ENCODE data around the gene SLAMF9.

Gene SLAMF9

DNA sequence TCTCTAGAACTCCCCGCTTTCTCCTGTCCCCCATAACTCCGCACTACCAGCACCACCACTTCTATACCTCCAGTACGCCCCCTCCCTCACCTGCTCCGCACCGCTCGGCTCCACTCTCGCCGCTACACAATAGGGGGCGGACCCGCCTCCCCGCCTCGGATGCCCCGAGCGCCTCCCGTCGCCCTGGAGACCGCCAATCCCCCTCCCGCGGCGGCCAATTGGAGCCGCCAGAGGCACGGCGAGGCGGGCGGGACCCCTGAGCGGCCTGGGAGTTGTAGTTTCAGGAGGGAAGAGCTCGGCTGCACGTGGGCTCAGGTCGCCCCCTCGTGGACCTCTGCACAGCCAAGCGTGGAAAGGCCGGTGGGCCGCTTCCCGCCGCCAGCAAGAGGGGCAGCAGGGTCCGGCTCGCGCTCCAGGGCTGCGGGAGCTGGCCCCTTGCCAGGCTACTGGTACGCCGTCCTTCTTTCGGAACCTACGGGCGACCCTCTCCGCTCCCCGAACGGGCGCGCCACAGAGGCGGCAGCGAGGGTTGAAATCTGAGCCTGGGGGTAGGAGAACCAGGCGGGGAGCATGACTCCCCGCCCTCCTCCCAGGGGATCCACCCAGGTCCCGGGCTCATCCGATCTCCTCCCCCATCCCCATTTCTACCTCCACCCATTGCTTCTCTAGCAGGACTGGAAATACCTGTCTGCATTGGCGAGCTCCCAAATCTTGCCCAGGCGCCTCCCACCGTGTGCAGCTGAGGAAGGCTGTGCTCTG, 8.4 kb downstream of the SLAMF9 start, which contains the start of gene IGSF9:
TSS of gene IGSF9 (minus strand) at position 131 of the 759 bp plus-strand sequence. CDS start 2,159 bp downstream, outside the sequence.
- DNase-seq (ENCODE audit: low read depth) = peak; percentile 62

DNA sequence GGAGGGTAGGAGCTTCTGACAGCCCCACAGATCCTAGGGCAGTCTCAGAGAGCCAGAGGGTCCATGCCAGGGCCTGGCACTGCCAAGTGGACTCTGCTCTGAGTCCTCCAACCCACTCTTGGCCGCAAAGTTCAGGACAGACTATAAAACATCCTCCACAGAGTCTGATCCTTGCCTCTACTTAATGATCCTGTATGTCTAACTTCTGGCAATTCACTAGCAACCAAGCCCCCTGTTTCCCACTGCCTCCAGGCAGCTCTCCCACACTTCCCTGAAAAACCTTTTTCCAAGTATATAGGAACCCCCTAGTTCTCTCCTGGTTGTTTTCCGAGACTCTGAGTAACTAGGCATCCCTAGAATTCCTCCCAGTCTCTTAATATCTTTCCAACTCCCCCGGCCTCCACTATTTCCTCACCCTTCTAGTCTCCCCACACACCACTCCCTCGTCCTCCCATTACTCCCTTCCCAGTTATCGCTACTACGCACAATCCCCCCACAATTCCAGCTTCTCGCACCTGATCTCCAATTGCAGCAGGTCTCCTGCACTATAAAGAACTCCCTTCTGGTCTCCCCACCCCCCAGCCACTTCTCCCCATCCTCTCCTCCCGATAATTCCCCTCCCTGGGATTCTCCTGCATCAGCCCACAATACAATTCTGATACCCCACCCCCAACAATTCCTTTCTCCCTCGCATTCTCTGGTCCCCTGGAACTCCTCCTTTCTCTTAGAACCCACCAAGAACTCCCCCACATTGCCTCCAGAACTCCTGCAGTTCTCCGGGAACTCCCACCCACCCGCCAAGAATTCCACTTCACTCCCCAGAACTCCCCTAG, 9.2 kb downstream of the SLAMF9 start:
- no peak for DNase-seq (ENCODE audit: low read depth)

DNA sequence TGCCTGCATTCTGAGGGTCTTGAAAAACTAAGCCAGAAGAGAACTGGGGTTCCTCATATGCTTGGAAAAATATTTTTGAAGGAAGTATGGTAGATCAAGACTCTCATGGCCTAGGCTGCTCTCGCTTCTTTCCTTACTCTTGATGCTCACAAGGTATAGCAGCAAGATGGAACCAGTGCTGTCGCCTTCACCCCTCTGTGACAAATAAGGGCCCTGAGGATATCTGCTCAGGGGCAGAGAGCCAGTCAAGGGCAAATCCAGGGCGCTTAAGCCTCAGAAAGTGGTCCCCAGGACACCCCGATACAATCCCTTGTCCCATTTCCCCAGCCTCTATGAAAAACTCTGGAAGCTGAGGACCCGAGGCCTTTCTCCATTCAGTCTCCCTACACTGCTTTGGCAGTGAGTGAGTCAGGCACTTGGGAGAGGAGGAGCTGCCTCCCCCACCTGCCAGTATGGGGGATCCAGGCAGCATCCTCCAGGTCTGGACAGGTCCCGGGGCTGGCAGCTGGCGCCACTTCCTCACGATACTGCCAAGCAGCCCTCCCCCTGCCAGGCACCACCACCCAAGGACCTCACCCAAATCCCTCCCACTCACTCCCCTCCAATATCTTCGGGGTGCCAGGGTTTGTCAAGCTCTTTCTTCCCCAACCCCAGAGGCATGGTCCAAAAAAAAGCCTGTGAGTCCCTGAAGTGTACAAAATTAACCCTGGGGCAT, 10.0 kb downstream of the SLAMF9 start:
- no peak for DNase-seq (ENCODE audit: low read depth)

DNA sequence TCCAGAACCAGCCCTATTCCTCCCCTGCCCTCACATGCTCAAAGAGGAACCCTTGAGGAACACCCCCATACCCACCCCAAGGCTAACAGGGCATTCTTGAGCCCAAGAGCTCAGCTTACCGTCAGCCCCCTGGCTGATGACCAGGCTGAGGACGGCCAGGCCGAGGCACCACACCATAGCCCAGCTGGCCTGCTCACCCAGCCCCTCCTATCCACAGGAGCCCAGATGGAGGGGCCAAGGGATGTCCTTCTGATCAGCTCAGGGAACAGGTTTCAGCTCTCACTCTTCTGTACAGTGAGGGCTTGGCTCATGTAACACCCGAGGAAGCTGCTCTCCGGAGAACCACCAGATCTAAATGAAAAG, 10.8 kb downstream of the SLAMF9 start:
- no peak for DNase-seq (ENCODE audit: low read depth)

DNA sequence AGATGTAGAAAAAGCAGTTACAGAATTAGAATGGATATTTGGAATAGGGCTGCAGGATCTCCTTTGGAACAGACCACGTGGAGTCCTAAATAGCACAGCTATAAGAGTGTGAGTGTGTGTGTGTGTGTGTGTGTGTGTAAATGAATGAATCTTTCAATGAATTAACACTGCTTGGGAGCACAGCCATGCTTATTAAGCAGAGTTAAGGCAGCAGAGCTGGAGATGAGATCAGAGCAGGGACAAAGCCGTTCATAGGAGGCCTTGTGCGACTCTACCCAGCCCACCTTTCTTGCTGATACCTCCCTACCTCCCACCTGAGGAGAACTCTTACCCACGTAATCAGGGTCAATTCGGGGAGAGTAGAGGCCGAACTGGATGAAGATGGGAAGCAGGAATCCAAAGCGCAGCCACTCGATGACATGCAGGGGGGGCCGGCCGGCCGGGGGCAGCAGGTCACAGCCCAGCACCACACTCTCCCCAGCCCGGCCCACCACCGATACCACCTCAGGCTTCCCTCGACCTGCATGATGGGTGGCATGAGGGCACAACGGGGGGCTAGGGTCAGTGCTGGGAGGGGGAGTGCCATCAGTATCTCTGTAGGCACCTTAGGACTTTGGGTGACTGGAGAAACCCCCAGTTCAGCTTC, 11.3 kb downstream of the SLAMF9 start:
- no peak for DNase-seq (ENCODE audit: low read depth)

DNA sequence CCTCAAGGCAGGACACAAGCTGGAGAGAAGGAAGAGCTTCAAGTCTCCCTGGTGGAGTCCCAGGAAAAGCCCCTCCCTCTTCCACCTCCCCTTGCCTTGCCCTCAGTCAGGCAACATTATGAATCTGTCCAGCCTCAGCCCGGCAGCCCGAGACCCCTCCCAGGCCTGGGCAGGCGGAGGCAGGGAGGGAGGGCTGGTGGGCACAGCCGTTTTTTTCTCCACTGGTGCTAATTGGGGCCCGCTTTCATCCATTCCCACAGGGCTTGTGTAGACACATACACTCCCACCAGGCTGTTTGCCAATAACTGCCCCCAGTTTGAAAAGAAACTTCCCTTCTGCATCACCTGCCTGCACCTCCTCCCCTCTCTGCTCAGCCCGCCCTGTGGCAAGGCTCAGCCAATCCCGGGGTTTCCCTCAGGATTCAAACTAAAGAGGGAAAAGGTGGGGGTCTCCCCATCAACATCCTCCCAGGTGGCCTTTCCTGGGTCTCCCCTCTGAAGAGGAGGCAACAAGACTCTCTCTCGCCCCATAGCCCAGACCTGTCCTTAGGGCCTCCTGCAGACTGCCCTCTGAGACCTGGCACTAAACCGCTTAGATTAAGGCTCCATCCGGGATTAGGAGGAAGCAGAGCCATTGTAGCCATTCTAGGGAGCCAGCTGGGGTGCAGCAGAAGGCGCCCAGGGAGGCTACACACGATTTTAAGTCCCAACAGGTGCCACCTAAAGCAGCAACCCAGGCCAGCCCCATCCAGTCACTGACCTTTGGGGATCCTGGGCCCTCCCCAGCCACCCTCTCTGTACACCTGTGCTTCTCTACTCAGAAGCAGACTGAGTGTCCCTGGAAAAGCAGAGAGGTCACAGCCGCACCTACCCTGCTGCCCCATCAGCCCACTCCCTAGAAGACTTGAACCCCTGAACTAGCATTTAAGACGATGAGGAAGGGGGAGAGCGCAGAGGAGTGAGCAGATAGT, 12.2 kb downstream of the SLAMF9 start:
- no peak for DNase-seq (ENCODE audit: low read depth)

DNA sequence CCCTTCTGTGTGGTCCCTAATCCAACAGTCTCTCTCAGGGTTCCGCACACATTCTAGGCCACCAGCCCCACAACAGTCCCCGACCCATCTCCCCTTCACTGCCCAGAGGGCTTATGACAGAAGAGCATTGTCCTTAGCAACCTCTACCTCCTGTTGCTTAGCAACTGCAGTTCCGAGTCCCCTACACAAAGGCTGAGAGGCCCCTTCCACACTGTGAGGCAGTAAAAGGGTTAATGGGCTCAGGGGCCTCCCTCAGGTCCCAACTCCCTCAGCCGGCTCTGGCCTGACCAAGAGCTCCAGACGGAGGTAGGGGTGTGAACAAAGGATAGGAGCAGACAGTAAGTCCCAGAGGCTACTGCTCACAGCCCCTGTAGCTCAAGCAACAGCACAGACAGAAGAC, 12.9 kb downstream of the SLAMF9 start:
- no peak for DNase-seq (ENCODE audit: low read depth)

DNA sequence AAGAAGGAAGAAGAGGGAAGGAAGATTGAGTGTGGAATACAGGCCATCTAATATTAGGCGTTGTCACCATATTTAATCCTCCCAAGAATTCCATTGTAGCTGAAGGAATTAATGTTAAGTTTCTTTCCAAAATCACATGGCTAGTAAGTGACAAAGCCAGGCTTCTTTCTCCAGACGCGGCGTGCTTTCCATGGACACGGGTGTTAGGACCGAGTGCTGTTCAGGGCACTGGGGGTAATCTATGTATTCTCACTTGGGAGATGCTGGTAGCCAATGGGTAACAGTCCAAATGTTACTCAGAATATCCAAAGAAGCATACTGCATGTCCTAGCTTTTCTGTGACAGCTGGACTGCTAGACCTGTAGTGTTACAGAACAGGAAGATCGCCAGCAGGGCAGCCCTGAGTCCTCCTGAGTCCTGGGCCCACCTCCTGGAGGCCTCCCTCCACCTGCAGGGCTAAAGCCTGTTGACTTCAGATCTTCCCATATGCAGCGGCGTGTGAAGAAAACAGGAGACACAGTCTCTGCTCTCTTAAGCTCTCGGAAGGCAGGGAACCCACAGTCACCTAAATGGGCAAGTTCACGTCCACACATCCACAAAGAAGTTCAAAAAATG, 13.9 kb downstream of the SLAMF9 start:
- DNase-seq (ENCODE audit: low read depth) = no peak

DNA sequence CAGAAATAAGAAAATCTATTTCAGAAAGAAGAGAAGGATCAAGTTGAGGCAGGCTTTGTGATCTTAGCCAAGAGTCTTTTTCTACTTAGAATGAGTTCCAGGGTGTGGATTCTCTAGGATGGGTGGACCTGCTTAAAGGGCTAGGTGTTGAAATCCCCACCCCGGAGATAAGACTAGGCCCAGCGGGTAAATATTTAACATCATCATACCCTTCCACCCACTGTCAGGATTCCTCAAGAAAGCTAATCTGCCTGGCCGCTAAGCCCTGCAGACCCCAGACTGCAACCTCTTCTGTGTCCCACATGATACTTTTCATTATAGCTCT, 14.4 kb downstream of the SLAMF9 start:
- no peak for DNase-seq (ENCODE audit: low read depth)

DNA sequence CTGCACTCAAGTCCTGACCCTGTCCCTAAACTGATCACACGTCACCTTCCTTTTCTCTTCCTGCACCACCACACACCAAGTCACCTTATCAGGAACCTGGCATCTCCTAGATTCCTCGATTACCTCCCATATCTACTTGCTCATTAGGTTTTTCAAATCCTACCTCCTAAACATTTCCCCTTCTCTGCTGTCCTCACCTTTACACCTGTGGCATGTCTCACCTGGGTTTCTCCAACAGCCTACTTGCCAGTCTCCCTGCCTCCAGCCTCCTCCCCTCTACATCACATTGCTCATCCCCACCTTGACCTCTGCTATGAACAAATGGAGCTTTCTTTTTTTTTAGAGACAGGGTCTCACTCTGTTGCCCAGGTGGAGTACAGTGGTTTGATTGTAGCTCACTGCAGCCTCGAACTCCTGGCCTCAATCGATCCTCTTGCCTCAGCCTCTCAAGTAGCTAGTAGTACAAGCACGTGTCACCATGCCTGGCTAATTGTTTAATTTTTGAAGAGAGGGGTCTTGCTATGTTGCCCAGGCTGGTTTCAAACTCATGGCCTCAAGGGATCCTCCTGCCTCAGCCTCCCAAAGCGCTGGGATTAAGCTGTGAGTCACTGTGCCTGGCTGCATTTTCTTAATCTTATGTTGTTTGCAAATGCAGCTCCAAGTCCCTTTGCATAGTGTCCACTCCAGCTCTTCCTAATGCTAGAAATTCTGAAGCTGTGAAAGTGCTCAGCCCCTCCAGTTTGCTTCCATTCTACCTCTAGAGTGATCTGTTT, 14.9 kb downstream of the SLAMF9 start:
- no peak for DNase-seq (ENCODE audit: low read depth)

DNA sequence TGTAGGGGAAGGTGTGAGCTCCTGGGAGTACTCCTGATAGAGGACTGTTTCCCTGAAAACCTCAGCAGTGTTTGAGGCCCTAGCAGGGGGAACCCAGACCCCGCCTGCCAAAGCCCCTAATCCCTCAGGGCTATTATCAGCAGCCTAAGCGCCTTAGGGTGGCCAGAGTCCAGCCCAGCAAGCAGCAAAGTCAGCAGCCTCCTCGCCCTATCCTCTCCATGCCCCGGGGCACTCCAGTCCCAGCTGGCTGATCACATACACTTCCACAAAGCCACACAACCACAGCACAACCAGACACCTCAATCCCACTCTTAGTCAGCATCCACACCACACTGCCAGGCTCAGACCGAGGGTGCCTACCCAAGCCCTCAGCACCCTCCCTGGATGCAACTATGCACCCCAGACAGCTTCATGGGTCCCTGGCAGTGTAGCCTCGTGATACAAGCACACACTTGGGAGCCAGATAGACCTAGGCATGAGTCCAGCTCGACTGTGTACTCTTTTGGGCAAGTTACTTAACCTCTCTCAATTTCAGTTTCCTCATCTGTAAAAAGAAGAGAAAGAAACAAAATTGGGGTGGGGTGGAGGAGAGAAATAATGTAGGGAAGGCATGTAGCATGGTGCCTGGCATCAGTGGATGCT, 15.7 kb downstream of the SLAMF9 start:
- no peak for DNase-seq (ENCODE audit: low read depth)

DNA sequence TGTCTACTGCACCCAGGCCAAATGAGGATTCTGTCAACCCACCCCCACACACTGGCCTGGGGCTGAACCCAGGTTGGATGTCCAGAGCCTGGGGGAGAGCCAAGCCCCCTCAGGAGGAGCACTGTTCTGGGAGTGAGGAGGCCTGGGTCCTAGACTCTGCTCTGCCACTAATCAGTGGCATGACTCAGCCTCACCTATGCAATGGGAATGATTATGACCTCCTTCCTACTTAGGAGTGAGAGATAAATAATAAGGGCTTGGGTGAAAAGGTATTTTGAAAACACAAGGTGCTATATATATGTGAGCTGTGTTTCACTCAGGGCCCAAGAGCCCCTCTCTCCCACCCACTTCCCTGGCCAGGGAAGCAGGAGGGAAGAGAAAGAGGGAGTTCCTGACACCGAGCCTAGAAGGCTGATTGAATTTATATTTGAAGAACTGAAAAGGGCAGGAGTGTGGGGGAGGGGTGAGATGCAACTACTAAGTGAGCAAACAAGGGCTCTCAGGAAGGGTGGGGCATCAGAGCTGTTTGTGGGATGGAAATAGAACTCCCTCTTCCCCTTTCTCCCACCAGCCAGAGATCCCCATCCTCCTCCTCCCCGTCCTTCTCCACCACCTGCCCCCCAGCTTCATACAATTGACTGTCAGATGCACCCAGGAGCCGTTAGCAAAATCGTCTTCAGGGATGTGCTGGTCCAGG, 16.8 kb downstream of the SLAMF9 start:
- no peak for DNase-seq (ENCODE audit: low read depth)

DNA sequence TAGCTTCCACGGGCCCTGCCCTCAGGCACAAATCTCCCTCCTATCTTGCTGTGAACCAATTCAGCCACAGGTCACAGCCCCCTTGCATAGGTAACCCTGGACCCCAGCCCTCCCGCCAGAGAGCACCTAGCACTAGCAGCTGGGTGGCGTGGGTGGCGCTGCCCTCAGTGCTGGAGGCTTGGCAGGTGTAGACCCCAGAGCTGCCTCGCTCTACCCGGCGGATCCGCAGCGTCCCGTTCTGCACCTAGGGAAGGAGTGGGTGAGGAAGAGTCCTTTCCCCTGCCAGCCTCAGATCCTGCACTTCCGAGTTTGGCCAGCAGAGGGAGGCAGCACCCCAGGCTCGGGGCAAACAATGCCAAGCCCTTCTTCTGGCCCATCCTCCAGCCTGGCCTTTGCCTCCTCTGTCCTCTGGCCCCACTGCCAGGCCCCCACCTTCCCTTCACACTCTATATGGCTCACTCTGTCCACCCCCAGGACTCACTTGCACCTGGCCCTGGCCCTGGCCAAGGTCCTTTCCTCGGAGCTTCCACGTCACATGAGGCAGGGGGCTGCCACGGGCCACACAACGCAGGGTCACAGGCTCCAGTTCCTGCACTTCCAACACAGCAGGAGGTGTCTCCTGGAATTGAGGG, 17.6 kb downstream of the SLAMF9 start:
- DNase-seq (ENCODE audit: low read depth) = peak; percentile 76

DNA sequence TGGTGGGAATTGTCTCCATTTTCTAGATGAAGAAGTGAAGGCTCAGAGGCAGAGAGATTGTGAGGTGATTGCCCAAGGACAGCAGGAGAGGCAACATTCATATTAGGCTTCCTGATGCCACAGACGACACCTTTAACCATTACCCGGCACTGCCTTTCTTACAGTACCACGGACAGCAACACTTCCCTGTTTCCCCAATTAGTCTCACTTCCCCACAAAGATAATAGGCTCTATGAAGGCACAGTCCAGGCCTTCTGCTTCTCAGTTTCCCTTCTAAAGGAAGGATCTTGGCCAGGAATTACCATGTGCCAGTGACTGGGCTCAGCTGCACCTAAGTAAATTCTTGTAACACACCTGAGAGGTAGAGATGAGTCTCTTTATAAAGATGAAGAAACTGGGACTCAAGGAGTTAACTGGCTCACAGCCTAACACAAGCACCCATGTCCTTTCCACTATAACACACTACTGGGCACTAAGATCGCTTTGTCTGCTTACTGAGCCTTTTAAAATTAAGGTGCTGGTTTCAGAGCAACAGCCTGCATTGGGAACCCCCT, 18.2 kb downstream of the SLAMF9 start:
- no peak for DNase-seq (ENCODE audit: low read depth)

DNA sequence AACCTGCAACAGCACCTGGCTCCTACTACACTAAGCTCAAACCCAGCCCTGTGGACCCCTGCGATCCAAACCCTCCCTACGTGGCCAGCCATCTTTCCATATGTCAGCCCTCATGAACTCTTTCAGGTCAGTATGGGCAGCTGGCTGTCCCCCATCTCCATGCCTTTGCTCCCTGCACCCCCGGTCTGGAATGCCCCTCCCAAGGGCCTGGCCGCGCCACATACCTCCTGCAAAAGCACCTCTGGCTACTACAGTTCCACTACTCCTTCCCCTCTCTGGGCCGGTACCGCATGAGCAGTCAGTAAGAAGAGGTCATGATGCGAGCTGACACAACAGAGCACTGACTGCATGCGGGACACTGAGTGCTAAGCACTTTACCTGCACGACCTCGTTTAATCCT, 18.7 kb downstream of the SLAMF9 start:
- DNase-seq (ENCODE audit: low read depth) = no peak

DNA sequence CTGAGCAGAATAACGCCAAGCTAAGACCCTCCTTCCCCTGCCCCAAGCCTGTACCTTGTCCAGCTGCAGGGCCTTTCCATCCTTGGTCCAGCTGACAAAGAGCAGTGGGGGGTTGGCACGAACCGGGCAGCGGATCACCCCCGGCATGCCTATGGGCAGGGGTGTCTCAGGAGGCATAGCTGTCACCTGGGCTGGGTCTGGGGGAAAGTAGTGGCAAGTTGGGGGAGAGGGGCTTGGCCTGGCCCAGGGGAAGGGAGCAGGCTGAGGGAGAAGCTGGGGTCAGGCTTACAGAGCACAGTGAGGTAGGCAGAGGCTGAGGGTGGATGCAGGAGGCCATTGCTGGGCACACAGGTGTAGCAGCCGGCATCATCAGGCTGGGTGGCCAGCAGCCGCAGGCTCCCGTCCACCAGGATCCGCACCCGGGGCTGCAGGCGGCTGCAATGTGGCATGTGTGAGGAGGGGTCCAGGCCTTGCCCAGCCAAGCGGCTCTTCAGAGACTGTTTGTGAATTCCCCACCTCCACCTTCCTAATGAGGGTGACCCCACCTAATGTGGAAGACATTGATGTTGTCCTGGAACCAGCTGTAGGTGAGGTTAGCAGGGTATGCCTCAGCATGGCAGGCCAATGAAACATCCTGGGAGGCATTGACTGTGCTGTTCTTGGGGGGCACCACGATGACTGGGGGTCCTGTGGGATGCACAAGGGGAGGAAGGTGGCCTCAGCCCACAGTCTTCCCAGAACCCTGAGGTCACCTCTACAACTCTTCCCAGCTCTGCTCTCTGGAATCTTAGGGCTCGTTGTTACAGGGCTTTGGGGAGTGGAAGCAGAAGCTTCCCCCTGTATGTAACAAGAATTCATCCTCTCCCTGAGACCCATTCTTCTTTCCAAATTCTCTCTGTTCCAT, 19.6 kb downstream of the SLAMF9 start:
- DNase-seq (ENCODE audit: low read depth) = no peak

DNA sequence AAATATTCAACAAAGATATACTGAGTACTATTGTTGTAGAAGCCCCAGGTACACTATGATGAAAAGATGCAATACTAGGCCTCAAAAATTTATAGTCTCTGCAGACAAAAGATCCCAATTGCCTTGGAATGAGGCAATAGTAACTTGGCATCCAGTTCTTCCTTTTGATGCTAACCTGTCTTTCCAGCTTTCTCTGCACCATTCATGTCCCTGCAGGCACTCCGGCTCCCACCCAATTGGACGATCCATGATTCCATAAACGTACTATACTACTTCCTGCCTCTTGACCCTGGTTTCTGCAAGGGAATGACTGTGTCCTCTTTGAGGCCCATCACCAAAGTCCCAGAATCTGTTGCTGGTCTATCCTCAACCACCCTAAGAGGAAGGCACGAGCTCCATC, 20.7 kb downstream of the SLAMF9 start:
- DNase-seq (ENCODE audit: low read depth) = no peak

Measured in stimulated activated CD8-positive, alpha-beta memory T cell treated with anti-CD3 and anti-CD28 coated beads, Interleukin-7, amount 100 ng/mL, for 24 hours (primary cell).